G401 (cell line): ENCODE results near the gene COX6A2. TPM values are rescaled to one million over a fixed set of nuclear protein-coding genes. Genes with fewer than 3 reads are reported as not detected.

Source experiments
- DNase-seq: peaks from one replicate; pipeline ENCODE4 v3.0.0-alpha.2; 2015; ENCODE audit warnings: low spot score
- in situ Hi-C: cut with HindIII; loops from 2 replicates; pipeline ENCODE4 v1.10.0; 2016; ENCODE audit warnings: low sequenced_read_pairs, mixed read lengths
- total RNA-seq: library from RNA; depleted of rRNA; stranded (reverse); fragments of >200 nt; shearing (Covaris generic); gene quantifications from 2 replicates; pipeline ENCODE4 v1.2.3, GENCODE V29; 2014; rRNA removed

The COX6A2 gene
- total RNA-seq: not detected in 2 replicates

DNA sequence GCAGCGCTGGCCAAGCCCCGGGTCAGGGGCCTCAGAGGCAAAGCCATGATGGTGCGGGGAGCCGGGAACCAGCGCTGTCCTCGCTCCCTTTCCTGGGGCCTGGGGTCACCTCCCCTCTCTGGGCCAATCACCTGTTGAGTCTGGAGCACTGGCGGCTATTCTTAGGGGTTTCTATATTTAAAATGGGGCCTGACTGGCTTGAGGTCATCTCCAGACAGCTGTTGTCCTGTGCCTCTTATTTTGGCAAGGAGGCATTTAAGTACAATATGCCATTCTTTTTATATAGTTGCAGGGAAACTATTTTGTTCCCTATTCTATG is at the start of gene COX6A2:
TSS of gene COX6A2 (minus strand) at position 82 of the 319 bp plus-strand sequence. CDS start at position 47, 35 bp downstream.
- peak; percentile 21 for DNase-seq

GRCh38 chr16:31477220-31478216 is 49.4 kb upstream of the COX6A2 start:
- no peak for DNase-seq
- in situ Hi-C loops: no loop called here

More for the DNA sequence above, at the start of gene COX6A2:
- in situ Hi-C loops: no loop called here

GRCh38 chr16:31476303-31477219 is 48.4 kb upstream of the COX6A2 start:
- DNase-seq: no peak
- in situ Hi-C loops: no loop called here

- in situ Hi-C loops: no loop called here
- no peak for DNase-seq
Observed at GRCh38 chr16:31475946-31476302, 47.8 kb upstream of the COX6A2 start.

DNA sequence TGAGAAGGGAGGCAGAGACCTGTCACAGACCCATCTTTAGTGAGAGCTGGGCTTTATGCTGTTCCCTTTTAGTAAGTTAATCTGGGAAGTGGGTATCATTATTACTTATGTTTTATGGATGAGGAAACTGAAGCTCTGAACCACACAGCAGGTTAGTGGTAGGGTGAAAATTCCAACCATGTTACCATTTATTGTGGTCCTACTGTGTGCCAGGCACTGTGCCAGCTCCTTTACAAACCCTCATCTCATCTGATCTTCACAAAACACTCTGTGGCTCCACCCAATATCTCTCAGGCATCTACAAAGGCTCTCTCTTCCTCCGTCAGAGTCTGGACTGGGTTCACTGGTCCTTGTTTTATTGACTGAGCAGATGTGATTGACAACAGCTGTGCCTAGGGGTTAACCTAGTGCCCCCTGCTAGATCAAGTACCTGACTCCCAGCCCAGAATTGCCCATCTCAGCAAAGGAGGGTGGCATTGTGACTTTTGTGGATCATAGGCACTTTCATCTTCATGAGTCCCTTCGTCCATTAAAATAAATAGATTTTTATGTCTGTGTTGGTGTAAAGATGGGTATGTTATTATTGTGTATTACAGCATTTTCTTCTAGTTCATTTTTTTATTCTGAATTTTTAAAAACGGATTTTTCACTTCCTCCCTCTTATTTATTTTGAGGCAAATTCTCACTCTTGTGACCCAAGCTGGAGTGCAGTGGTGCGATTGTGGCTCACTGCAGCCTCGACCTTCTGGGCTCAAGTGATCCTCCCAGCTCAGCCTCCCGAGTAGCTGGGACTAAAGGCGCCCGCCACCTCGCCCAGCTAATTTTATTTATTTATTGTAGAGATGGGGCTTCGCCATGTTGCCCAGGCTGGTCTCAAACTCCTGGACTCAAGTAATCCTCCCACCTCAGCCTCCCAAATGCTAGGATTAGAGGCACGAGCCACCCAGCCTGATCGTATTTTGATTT is 46.9 kb upstream of the COX6A2 start:
- in situ Hi-C loops: no loop called here
- DNase-seq: no peak

DNA sequence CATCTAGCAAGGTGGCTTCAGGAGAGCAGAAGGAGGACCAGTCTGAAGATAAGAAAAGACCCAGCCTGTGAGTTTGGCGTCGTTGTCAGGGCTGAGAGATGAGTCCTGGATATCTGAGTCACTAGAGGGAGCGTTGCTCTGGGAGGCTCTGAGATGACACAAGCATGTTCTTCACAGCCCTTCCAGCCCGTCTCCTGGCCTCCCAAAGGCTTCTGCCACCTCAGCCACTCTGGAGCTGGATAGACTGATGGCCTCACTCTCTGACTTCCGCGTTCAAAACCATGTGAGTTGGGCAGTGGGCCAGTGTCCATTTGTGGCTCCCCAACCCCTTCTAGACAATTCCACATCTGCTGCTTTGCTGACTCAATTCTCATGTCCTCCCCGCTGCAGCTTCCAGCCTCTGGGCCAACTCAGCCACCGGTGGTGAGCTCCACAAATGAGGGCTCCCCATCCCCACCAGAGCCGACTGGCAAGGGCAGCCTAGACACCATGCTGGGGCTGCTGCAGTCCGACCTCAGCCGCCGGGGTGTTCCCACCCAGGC is 46.1 kb upstream of the COX6A2 start:
- DNase-seq: no peak
- in situ Hi-C loops: no loop called here

DNA sequence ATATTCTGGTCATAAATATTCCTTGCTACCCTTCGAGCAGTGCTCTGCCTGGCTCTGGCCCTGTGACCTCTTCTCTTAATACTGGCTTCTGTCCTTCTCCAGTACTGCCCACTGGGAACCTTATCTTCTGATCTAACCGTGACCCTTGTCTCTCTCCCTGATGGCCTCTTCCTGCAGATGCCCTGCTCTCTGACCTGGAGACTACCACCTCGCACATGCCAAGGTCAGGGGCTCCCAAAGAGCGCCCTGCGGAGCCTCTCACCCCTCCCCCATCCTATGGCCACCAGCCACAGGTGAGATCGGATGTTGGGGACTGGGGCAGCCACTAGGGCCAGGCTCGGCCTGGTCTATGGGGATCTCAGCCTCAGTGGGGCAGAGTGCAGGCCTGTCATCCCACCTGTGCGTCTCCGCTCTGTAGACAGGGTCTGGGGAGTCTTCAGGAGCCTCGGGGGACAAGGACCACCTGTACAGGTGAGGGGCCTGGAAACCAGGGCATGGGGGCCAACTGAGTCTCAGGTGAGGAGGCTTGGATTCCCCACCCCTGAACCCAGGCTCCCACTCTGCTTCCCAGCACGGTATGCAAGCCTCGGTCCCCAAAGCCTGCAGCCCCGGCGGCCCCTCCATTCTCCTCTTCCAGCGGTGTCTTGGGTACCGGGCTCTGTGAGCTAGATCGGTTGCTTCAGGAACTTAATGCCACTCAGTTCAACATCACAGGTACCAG is 45.3 kb upstream of the COX6A2 start:
- no peak for DNase-seq
- in situ Hi-C loops: no loop called here

DNA sequence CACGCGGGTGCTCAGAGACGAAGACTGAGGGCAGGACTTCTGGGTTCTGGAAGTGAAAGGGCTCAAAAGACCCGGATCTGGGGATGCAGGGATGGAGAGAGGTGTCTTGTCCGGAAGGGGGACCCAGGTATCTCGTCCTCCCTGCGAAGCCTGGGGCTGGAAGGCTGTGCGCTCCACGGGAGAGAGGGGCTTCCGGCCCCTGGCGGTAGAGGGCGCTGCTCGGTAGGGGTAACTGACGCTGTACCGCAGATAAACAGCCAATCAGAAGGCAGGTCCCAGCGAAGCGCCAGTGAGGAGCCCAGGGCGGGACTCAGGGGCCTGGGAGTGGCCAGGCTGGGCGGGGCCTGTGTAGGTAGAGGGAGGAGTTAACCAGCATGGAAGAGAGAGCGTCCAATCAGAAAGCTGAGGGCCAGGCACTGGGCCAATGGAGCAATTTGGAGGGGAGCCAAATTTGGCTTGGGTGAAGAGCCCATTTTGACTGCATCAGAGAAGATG is 44.6 kb upstream of the COX6A2 start:
- DNase-seq: peak; percentile 89
- in situ Hi-C loops: no loop called here

- peak; percentile 35 for DNase-seq
- in situ Hi-C loops: no loop called here
Observed at GRCh38 chr16:31471875-31472708, 43.9 kb upstream of the COX6A2 start, which contains the start of gene TGFB1I1. Gene TGFB1I1 (plus strand): TSS chr16:31472152. CDS start chr16:31472189, 37 bp downstream.

DNA sequence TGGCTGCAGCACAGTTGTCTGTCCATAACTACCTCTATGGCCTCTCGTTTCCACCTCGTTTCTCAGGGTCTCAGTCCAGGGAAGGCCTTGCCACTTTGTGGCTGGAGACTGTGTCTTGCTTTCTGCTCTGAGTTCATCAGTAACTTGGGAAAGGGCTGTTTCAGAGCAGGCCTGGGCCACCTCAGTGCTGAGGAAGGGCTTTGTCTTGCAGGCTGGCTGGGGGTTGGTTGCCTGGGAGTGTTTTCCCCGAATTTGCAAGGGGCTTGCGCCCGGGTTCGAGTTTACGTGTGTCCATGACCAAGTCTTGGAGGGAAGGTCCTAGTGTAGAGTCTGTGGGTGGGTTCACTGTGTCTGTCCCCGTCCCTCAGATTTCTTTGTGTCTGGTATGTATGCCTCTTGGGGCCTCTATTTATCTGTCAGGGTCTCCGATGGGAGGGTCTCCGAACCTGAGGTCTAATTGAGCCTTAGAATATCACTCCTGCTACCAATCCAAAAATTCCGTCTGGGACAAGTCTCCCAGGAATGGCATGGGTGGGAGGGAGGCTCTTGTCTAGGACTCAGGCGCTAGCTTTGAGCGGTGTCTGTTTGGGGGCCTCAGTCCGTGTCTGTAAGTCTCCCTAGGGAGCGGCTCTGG is 43.2 kb upstream of the COX6A2 start:
- in situ Hi-C loops: no loop called here
- DNase-seq: no peak

GRCh38 chr16:31470615-31471014 is 42.5 kb upstream of the COX6A2 start:
- in situ Hi-C loops: no loop called here
- DNase-seq: no peak

- in situ Hi-C loops: no loop called here
- no peak for DNase-seq
Observed at GRCh38 chr16:31467858-31468257, 39.7 kb upstream of the COX6A2 start.

DNA sequence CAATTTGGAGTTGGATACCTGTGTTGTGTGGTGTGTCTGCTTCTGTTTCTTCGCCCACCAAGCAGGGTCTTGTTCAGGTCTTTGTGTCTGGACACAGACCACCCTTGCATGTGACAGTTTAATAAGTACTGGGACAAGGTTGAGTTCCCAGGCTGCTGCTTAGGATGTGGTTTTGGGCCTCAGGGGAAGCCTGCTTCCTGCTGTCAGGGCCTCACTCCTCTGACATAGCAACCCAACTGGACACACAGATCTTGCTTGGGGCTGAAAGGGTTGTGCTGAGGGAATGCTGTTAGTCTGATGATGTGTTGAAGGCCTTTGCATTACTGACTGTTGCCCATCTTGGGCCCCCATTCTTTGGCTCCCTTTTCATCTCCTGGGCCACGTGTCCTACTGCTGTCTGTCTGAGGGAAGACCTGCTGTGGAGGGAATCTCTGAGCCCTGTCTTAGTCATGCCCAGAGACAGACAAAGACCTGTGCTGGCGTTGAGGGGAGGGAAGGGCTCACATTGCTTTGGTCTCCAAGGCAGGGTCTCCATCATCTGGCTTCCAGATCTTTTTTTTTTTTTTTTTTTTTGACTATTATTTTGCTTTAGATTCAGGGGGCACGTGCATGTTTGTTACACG is 39.1 kb upstream of the COX6A2 start:
- in situ Hi-C loops: no loop called here
- DNase-seq: no peak

GRCh38 chr16:31466381-31466841 is 38.3 kb upstream of the COX6A2 start:
- in situ Hi-C loops: no loop called here
- DNase-seq: no peak

DNA sequence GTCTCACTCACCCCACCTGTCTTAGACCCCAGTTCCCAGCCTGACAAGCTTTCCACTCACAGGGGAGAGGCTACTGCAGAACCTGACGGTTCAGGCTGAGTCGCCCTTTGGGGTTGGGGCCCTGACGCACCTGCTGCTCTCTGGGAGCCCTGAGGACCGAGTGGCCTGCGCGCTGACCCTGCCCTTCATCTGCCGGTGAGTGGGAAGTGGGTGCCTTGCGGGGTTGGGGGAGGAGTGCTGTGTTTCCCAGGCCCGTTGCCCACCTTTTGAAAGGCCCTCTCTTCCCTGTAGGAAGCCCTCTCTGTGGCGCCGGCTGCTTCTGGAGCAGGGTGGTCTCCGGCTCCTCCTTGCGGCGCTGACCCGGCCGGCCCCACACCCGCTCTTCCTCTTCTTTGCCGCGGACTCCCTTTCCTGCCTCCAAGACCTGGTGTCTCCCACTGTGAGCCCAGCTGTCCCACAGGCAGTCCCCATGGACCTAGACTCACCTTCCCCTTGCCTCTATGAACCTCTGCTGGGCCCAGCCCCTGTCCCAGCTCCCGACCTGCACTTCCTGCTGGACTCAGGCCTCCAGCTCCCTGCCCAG is 37.7 kb upstream of the COX6A2 start:
- in situ Hi-C loops: no loop called here
- no peak for DNase-seq
